HG02938 (cell line): Measurements from ENCODE around the gene BOLA1.
A peak's percentile ranks its signal among the peaks of the same experiment; 100 is the strongest.
"Not testable (repeated sequence)": the region's sequence is repeated elsewhere in the genome, so short reads cannot be mapped to it uniquely, and the experiment has no call there.

ENCODE experiments used
- ATAC-seq: cut with Tn5 transposase; IDR thresholded peaks from one replicate; pipeline ENCODE4 v1.9.1; 2021; ENCODE audit warnings: mild to moderate bottlenecking, moderate library complexity; ENCODE audit not compliant: unreplicated experiment

Gene BOLA1

GRCh38 chr1:149899460-149900284 lies at the start of gene BOLA1:
Gene BOLA1 (plus strand): TSS chr1:149899568. CDS start chr1:149900060, 492 bp downstream.
- peak; percentile 90 for ATAC-seq

DNA sequence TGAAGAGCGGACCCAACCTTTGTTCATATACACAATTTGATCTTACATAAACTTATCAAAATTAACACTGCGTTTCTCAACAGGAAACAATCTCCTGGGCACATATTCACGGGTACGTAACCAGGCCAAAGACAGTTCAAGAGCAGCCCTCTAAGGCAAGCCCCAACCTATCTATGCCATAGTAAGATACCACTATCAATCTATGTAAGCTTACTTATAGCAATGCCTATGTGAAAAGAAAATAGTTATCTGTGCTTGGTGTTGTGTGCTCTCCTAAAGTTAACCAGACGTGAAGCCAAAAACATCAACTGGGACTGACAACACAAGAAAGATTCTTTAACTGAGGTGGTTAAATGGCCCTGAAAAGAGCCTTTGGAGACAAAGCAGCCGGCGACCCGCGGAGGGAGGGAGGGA lies 49.4 kb upstream of the BOLA1 start:
- no peak for ATAC-seq

DNA sequence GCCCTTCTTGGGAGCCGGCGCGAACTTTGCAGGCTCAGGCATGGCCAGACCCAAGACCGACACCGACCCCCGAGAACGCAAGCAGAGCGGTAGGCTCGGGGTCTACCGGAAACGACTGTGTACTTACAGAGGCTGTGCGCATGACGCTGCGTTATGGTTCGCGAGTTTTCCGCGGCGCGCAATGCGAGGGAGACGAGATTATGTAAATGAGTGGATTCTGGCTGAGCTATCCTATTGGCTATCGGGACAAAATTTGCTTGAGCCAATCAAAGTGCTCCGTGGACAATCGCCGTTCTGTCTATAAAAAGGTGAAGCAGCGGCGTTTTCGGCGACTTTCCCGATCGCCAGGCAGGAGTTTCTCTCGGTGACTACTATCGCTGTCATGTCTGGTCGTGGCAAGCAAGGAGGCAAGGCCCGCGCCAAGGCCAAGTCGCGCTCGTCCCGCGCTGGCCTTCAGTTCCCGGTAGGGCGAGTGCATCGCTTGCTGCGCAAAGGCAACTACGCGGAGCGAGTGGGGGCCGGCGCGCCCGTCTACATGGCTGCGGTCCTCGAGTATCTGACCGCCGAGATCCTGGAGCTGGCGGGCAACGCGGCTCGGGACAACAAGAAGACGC lies 48.5 kb upstream of the BOLA1 start:
- ATAC-seq = peak; percentile 66

- ATAC-seq = peak; percentile 29
These were observed 47.7 kb upstream of the BOLA1 start for GRCh38 chr1:149851585-149852213.

- ATAC-seq = not testable (repeated sequence)
These were observed 47.1 kb upstream of the BOLA1 start for GRCh38 chr1:149852263-149852662.

DNA sequence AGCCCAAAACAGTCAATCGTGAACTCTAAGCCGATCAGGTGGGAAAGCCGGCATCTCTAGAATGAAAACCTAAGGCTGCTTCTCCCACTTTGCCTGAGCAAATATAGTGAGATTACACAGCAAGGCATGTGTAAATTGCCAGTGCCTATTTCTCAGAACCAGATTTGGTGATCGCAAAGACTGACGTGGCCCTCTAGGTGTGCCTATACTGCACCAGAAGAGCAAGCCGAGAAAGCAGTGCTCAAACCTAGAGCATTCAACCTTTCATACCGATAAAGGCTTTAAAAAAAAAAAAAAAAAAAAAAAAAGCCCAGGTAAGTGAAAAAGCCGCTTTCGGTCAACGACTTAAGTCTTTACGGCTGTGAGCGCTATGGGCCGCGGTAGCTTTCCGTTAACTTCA lies 39.1 kb upstream of the BOLA1 start:
- ATAC-seq = peak; percentile 2

- peak; percentile 65 for ATAC-seq
These were observed 38.5 kb upstream of the BOLA1 start for GRCh38 chr1:149860684-149861496.

DNA sequence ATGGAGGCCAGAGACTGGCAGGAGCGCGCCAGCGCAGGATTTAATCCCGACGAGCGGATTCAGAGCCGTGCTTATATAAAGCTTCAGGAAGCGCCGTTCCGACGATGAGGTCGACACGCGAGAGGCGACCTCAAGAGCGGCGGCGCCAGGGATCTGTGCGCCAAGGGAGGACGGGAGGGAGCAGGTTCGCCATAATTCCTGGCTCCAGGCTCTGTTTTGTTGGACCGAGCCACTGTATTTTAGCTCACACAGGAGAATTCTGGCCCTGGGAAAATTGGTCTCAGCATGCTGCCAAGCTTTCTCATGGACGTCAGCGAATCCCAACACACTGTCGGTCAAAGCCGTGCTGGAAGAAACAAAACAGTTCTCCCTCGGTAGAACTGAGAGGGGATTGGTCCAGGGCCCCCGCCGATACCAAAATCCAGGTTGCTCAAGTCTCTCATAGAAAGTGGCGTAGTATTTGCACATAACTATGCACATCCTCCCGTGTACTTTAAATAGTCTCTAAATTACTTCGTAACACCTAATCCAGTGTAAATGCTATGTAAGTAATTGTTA lies 37.8 kb upstream of the BOLA1 start:
- ATAC-seq = peak; percentile 11

DNA sequence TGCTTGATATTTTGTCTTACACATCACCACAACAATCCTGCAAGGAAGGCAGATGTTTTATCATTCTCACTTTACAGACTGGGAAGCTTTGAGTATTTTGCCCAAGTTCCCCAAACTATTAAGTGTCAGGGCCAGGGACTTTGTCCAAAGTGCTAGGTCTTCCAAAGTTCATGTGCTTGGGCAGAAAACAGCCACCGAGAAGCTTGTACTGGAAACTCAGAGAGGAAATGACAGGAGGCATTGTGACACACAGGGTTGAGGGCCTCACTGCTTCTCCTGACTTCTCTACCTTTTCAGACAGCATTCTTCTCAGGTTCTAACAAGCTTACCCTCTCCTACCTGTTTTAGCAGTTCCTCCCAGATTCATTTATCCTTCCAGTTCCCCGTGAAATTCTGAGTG lies 32.5 kb upstream of the BOLA1 start:
- not testable (repeated sequence) for ATAC-seq

DNA sequence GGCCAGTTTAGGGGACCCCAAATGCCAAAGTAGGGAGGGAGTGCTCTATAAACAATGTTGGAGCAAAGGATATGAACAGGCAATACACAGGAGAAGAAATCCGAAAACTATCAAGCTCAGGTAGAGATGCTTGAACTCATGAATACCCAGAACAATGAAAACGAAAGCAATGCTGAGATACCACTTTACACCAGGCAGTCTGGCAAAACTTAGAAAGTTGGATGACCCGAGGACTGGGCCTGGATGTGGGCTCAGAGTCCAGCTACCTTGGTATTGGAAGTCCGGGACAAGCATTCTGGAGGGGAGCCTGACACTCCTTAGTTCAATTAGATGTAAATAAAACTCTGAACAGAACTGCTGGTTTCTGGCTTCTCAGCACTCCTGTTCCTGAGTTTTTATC lies 26.3 kb upstream of the BOLA1 start:
- ATAC-seq = not testable (repeated sequence)

- no peak for ATAC-seq
These were observed 22.0 kb upstream of the BOLA1 start for GRCh38 chr1:149877211-149877946.

DNA sequence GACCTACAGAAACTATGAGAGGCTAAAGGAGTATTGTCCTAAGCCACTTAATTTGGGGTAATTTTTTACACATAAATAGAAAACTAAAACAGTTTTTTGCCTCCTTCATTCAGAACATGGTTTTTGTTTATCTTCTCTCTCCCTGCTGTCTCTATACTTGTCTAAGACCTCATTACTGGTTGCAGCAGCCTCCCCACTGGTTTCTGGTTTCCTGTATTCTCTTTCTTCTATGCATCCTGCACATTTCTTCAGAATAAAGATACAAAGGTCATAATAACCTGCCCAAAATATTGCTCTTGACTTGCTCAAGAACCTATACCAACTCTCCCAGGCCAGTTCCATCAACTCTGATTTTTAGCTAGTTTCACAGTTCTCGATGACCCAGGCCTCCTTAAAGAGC lies 19.8 kb upstream of the BOLA1 start:
- no peak for ATAC-seq

- ATAC-seq = no peak
These were observed 17.5 kb upstream of the BOLA1 start for GRCh38 chr1:149881876-149882275.

DNA sequence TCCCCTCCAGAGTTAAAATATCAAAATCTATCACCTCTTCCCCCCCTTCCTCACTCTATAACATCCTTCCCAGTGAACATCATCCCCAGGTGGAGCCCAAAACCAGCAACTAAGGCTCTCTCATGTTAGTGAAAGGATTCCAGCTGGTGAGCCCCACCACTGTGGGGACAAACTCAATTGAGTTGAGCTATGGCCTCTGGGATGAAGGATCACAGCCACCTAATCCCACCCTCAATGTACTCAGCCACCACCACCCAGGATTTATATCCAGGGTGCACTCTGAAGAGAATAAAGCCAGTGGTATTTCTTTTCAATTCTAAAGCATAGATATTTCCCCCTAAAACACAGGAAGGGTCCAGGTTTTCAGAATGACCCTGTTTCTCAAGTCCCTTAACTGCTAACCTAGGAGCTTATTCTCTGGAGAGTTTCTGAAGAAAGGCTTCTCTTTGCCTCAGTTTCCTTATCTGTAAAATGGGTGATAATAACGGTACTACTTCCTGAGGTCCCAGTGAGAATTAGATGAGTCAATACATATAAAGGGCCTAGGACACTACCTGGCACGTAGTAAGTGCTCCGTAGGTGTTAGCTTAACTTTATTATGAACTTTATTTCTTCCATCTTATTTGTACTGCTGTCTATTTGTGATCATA lies 15.6 kb upstream of the BOLA1 start:
- ATAC-seq = no peak

DNA sequence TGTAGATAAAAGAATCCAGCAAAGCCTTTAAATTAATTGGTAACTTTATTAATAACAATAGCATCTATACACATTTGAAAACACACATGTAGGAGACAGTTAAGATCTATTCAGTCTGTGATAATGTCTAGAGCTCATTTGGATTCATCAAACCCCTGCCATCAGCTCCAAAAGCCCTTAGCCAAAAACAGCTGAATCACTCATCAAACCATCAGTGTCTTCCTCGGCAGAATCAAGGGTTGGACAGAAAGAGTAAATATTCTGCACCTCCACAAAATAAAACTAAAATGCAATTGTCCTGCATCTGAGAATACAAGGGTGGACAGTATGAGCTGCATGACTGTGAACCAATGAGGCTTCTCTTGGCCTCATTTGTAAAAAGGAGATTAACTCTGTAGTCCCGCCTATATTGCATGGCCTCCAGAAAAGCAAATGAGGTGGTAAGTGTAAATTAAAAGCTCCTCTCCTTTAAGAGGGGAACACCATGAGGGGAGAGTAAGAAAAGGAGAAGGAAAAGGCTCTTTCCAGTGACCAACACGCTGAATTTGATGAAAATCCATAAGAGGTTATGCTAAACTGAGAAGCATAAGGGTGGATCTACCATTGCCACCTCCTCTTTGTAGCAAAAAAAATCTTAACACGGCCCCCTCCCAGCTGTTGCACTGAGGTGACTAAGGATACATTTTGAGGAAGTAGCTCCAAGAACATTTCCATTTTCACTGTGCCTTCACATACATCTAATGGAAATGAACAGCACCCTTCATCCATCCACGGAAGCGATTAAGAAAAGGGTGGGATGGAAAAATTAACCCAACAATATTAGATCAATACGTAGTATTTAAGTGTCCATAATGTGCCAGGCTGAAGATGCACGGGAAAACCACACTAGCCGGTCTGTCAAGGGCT lies 14.7 kb upstream of the BOLA1 start:
- ATAC-seq = no peak

DNA sequence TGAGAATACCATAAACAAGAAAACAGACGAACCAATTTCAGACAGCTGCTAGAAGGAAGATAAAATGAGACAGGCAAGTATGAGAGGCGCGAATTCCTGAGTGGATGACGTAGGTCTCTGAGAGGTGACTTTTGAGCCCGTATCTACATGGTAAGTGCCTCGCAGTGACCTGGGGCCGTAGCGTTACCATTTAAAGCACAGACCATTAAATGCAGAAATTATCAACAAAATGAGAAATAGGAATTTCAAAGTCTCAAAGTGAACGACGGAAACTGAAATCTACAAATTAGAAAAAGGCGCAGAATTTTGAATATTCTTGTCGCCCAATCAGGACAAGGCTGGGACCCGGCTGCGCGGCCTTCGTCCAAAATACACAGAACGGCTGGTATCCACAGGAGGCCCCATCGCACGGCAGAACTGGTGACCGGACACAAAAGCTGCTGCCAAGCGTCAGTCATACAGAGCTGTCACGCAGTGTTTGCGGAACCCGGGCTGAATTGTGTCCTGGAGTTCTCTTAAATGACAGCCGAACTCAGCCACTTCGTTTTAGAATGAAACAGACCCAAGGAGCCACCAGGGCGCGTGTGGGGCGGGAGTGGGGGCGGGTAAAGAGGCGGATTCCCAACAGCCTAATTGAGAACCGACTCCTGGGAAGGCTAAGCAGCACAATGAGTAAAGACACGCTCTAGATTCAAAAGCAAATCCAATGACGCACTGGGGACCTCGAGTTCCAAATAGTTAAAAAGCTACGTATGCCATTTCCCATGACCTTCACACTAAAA lies 13.8 kb upstream of the BOLA1 start:
- no peak for ATAC-seq

DNA sequence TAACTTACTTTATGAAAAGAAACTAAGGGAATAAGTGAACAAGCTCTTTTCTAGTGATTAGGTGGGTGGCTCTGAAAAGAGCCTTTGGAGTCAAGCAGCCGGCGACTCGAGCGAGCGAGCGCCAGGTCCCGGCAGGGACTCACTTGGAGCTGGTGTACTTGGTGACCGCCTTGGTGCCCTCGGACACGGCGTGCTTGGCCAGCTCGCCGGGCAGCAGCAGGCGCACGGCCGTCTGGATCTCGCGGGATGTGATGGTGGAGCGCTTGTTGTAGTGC lies 13.3 kb upstream of the BOLA1 start:
- not testable (repeated sequence) for ATAC-seq
